Hepatocyte (in vitro differentiated cells): ENCODE data around the gene PEAK1. TPM values are rescaled to one million over a fixed set of nuclear protein-coding genes. Genes with fewer than 3 reads are reported as not detected.

ENCODE experiments used
- DNase-seq: peaks from one replicate; pipeline ENCODE4 v3.0.0-alpha.2; 2016; ENCODE audit warnings: low spot score
- H2AFZ ChIP-seq: fragments of 200-600 bp; sonication (generic); 2 replicates; pipeline ENCODE4 v1.6.0; 2016; ENCODE audit warnings: antibody characterized with exemption, mild to moderate bottlenecking
- H3K27ac ChIP-seq: fragments of 200-600 bp; sonication (generic); 2 replicates; pipeline ENCODE4 v1.5.1; 2016; ENCODE audit warnings: mild to moderate bottlenecking
- H3K27me3 ChIP-seq: fragments of 200-600 bp; sonication (generic); 2 replicates; pipeline ENCODE4 v1.6.1; 2016
- H3K36me3 ChIP-seq: fragments of 200-600 bp; sonication (generic); replicated peaks from 2 replicates; pipeline ENCODE4 v1.5.1; 2016; ENCODE audit warnings: low read depth; ENCODE audit not compliant: insufficient read depth
- H3K4me1 ChIP-seq: fragments of 200-600 bp; sonication (generic); 2 replicates; pipeline ENCODE4 v1.5.1; 2016; ENCODE audit warnings: mild to moderate bottlenecking, moderate library complexity; ENCODE audit not compliant: insufficient read depth
- H3K4me2 ChIP-seq: fragments of 200-600 bp; sonication (generic); 2 replicates; pipeline ENCODE4 v1.6.0; 2016
- H3K4me3 ChIP-seq: fragments of 200-600 bp; sonication (generic); 2 replicates; pipeline ENCODE4 v1.5.1; 2016; ENCODE audit warnings: mild to moderate bottlenecking
- H3K79me2 ChIP-seq: fragments of 200-600 bp; sonication (generic); 2 replicates; pipeline ENCODE4 v1.6.0; 2017; ENCODE audit warnings: mild to moderate bottlenecking
- H3K9me2 ChIP-seq: fragments of 200-600 bp; sonication (generic); replicated peaks from 2 replicates; pipeline ENCODE4 v1.6.0; 2017; ENCODE audit warnings: mild to moderate bottlenecking; ENCODE audit not compliant: insufficient read depth
- H3K9me3 ChIP-seq: fragments of 200-600 bp; sonication (generic); 2 replicates; pipeline ENCODE4 v1.5.1; 2016; ENCODE audit warnings: low read depth, mild to moderate bottlenecking
- H4K20me1 ChIP-seq: fragments of 200-600 bp; sonication (generic); 2 replicates; pipeline ENCODE4 v1.6.0; 2016; ENCODE audit warnings: mild to moderate bottlenecking; ENCODE audit not compliant: insufficient read depth, poor library complexity, severe bottlenecking
- CTCF ChIP-seq: fragments of 200-600 bp; sonication (generic); IDR thresholded peaks from 2 replicates; pipeline ENCODE4 v1.5.1; 2016; ENCODE audit warnings: antibody characterized with exemption, mild to moderate bottlenecking; ENCODE audit not compliant: poor library complexity
- EZH2 ChIP-seq: fragments of 200-600 bp; sonication (generic); IDR thresholded peaks from 2 replicates; pipeline ENCODE4 v1.6.1; 2016; ENCODE audit warnings: antibody characterized with exemption, mild to moderate bottlenecking, borderline replicate concordance
- EZH2phosphoT487 ChIP-seq: fragments of 200-600 bp; sonication (generic); IDR thresholded peaks from one replicate; pipeline ENCODE4 v1.6.1; 2018; ENCODE audit warnings: antibody characterized with exemption, mild to moderate bottlenecking, low read depth, moderate library complexity; ENCODE audit not compliant: unreplicated experiment, severe bottlenecking
- WGBS: methylation state at CpG from one replicate; pipeline ENCODE4 v1.1.6; 2016; ENCODE audit warnings: low lambda C conversion rate; ENCODE audit errors: missing lambda C conversion rate; 5-methylcytosine and 5-hydroxymethylcytosine counted together
- polyA plus RNA-seq: library from polyadenylated mRNA; unstranded; fragments of >200 nt; fragmentation: Nextera tagmentation; extraction: Ambion mirVana; gene quantifications from 2 replicates; pipeline ENCODE4 v1.2.1, GENCODE V29; 2016
- total RNA-seq: library from RNA; depleted of rRNA; stranded (reverse); fragments of >200 nt; gene quantifications from 2 replicates; pipeline ENCODE4 v1.2.3, GENCODE V29; 2014

The PEAK1 gene
- total and polyA plus RNA-seq, 2 experiments from 2014 or later, result 8.1 to 27.1 TPM

- Histone ChIP-seq H3K27me3 (no peaks in the 10 kb centered on the region), H2AFZ (no peak overlapping the region), H3K9me2 (no peaks in the 10 kb centered on the region), H3K9me3 (no peaks in the 10 kb centered on the region), H4K20me1 (no peaks in the 10 kb centered on the region), H3K4me2 (no peak overlapping the region), H3K4me3 (no peak overlapping the region), H3K27ac (no peak overlapping the region), H3K4me1 (peaks cover 4% of the 10 kb centered on the region), H3K36me3 (no peaks in the 10 kb centered on the region), H3K79me2 (peaks cover 9% of the 10 kb centered on the region)
- WGBS, result 86% methylated on average over 2 of the region's 2 CpGs
- no peak for DNase-seq
- TF ChIP-seq EZH2phosphoT487 (no peak), CTCF (no peak), EZH2 (no peak)
Measured at GRCh38 chr15:77296773-77297337, 123.0 kb downstream of the PEAK1 start.

GRCh38 chr15:77295446-77295845 is 124.5 kb downstream of the PEAK1 start:
- H3K4me2 ChIP-seq, result no peak overlapping the region
- no peaks in the 10 kb centered on the region for H3K36me3 ChIP-seq
- no peaks in the 10 kb centered on the region for H3K9me3 ChIP-seq
- H2AFZ ChIP-seq, result no peak overlapping the region
- H3K4me3 ChIP-seq, result no peak overlapping the region
- no peak for TF ChIP-seq EZH2phosphoT487
- no peak for TF ChIP-seq CTCF
- no peak for TF ChIP-seq EZH2
- H3K9me2 ChIP-seq, result no peaks in the 10 kb centered on the region
- H3K27me3 ChIP-seq, result no peaks in the 10 kb centered on the region
- 47% methylated on average over 2 of the region's 2 CpGs for WGBS
- peaks cover 18% of the 10 kb centered on the region for H3K79me2 ChIP-seq
- no peak overlapping the region for H3K27ac ChIP-seq
- no peak for DNase-seq
- no peaks in the 10 kb centered on the region for H4K20me1 ChIP-seq
- peaks cover 4% of the 10 kb centered on the region for H3K4me1 ChIP-seq

- H4K20me1 ChIP-seq, result no peaks in the 10 kb centered on the region
- no peak overlapping the region for H2AFZ ChIP-seq
- H3K4me3 ChIP-seq, result no peak overlapping the region
- H3K27ac ChIP-seq, result no peak overlapping the region
- H3K27me3 ChIP-seq, result no peaks in the 10 kb centered on the region
- 96% methylated on average over 1 of the region's 1 CpG for WGBS
- H3K36me3 ChIP-seq, result no peaks in the 10 kb centered on the region
- no peaks in the 10 kb centered on the region for H3K9me3 ChIP-seq
- no peak overlapping the region for H3K4me2 ChIP-seq
- TF ChIP-seq EZH2phosphoT487 (no peak), CTCF (no peak), EZH2 (no peak)
- H3K79me2 ChIP-seq, result peaks cover 29% of the 10 kb centered on the region
- H3K4me1 ChIP-seq, result peaks cover 4% of the 10 kb centered on the region
- DNase-seq, result no peak
- no peaks in the 10 kb centered on the region for H3K9me2 ChIP-seq
Measured at GRCh38 chr15:77292969-77293558, 126.8 kb downstream of the PEAK1 start.
